GM18858 (cell line): ENCODE measurements around the gene SIX4.

ENCODE experiments used
- ATAC-seq: cut with Tn5 transposase; IDR thresholded peaks from one replicate; pipeline ENCODE4 v1.9.1; 2021; ENCODE audit not compliant: unreplicated experiment

SIX4 gene

GRCh38 chr14:60662982-60663381 is 61.2 kb downstream of the SIX4 start:
- no peak for ATAC-seq

GRCh38 chr14:60661721-60662120 is 62.4 kb downstream of the SIX4 start:
- ATAC-seq = no peak
